ENCODE results near the gene DPCD. TPM values are rescaled to one million over a fixed set of nuclear protein-coding genes. Genes with fewer than 3 reads are reported as not detected.

Gene DPCD
- total RNA-seq, 1 donor from 2014 or later = 7.2 TPM

DNA sequence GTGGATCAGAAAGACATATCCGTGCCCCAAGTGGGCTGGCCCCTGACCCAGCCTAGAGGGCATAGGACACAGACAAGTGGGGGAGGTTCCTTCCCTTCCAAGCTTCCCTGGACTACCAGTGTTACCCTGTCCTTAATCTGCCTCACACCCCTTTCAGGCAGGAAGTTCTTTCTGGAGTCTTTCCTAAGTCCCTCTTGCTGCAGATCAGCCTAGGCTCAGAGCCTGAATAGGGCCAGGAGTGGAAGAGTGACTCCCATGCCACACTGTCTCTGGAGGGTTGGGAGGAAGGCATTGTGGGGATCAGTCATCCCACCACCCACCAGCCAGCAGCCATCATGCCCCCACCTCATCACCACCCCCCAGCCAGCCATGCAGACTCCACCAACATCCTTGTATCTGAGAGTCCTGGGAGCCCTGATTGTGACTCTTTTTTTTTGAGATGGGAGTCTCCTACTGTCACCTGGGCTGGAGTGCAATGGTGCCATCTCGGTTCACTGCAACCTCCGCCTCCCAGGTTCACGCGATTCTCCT is 22.7 kb upstream of the DPCD start:
- Histone ChIP-seq H3K36me3 (no peaks in the 10 kb centered on the region), H3K27me3 (peaks cover 56% of the 10 kb centered on the region), H3K4me3 (no peak overlapping the region), H3K9me3 (no peaks in the 10 kb centered on the region), H3K4me1 (peaks cover 18% of the 10 kb centered on the region), H3K27ac (no peak overlapping the region)
- ATAC-seq (no peak), DNase-seq (no peak)
- intact Hi-C loops (cut with DNase I) = no loop called here
- TF ChIP-seq, protein P1, sequence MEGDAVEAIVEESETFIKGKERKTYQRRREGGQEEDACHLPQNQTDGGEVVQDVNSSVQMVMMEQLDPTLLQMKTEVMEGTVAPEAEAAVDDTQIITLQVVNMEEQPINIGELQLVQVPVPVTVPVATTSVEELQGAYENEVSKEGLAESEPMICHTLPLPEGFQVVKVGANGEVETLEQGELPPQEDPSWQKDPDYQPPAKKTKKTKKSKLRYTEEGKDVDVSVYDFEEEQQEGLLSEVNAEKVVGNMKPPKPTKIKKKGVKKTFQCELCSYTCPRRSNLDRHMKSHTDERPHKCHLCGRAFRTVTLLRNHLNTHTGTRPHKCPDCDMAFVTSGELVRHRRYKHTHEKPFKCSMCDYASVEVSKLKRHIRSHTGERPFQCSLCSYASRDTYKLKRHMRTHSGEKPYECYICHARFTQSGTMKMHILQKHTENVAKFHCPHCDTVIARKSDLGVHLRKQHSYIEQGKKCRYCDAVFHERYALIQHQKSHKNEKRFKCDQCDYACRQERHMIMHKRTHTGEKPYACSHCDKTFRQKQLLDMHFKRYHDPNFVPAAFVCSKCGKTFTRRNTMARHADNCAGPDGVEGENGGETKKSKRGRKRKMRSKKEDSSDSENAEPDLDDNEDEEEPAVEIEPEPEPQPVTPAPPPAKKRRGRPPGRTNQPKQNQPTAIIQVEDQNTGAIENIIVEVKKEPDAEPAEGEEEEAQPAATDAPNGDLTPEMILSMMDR (IDR thresholded peaks at IDR 0.05) = no peak

DNA sequence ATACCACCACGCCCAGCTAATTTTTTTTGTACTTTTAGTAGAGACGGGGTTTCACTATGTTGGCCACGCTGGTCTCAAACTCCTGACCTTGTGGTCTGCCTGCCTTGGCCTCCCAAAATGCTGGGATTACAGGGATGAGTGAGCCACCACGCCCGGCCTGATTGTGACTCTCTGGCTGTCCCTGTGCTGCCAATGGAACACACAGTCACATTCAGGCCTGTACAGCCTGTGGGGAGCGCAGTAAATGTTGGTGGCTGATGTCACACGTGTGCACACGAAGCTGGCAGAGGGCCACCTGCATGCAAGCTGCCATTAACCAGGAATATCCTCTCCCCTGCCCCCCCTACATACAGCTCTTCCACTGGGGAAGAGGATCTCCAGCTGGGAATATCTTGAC is 22.2 kb upstream of the DPCD start:
- Histone ChIP-seq H3K36me3 (no peaks in the 10 kb centered on the region), H3K27me3 (peaks cover 56% of the 10 kb centered on the region), H3K4me1 (peaks cover 22% of the 10 kb centered on the region), H3K4me3 (no peak overlapping the region), H3K9me3 (no peaks in the 10 kb centered on the region), H3K27ac (no peak overlapping the region)
- ATAC-seq (no peak), DNase-seq (peak; percentile 46)
- intact Hi-C loops (cut with DNase I) = no loop called here
- TF ChIP-seq, protein P1 (IDR thresholded peaks at IDR 0.05) = no peak

DNA sequence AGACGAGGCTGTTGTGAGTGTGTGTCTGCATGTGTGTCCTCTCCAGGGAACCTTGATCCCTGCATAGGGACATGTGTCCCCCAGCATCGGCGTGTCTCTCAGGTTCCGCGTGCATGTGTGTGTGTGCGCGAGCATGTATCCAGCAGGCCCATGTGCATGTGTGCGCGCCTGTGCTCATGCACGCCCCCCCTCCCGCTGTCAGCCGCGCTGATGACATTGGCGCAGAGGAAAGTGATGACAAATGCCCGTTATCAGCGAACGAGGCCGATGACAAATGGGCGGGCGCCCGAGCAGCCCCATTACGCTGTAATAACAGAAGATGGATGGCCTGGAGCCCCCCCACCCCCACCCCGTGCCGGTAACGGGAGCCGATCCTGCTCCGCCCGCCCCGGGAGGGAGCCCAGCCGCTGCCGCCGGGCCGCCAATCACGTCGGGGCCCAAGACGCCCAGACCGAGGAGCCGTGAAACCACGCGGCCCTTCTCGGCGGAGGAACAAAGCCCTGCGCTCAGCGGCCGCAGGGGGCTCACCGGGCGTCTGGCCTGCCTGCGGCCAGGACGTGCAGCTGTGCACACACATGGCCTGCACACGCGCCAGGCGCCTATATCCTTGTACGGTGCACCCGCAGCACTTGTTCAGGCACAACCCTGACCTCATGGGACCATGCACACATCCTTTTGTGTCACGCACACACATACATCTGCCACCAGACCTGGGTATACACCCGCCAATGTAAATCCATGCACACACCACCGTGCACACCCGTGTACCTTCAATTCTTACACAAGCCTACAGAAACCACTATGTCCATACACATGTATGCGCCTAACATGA is 21.6 kb upstream of the DPCD start:
- DNase-seq (peak; percentile 59), ATAC-seq (no peak)
- intact Hi-C loops (cut with DNase I) = no loop called here
- H3K4me3 ChIP-seq = no peak overlapping the region
- H3K9me3 ChIP-seq = no peaks in the 10 kb centered on the region
- H3K27me3 ChIP-seq = peaks cover 56% of the 10 kb centered on the region
- H3K4me1 ChIP-seq = peaks cover 22% of the 10 kb centered on the region
- H3K36me3 ChIP-seq = no peaks in the 10 kb centered on the region
- H3K27ac ChIP-seq = no peak overlapping the region
- TF ChIP-seq, protein P1 (IDR thresholded peaks at IDR 0.05) = no peak

- Histone ChIP-seq H3K4me1 (peaks cover 22% of the 10 kb centered on the region), H3K4me3 (no peak overlapping the region), H3K9me3 (no peaks in the 10 kb centered on the region), H3K27me3 (peaks cover 56% of the 10 kb centered on the region), H3K36me3 (no peaks in the 10 kb centered on the region), H3K27ac (no peak overlapping the region)
- intact Hi-C loops (cut with DNase I) = no loop called here
- TF ChIP-seq, protein P1 (IDR thresholded peaks at IDR 0.05) = no peak
- DNase-seq (peak; percentile 55), ATAC-seq (no peak)
These were observed 20.7 kb upstream of the DPCD start for GRCh38 chr10:101567165-101568006.

DNA sequence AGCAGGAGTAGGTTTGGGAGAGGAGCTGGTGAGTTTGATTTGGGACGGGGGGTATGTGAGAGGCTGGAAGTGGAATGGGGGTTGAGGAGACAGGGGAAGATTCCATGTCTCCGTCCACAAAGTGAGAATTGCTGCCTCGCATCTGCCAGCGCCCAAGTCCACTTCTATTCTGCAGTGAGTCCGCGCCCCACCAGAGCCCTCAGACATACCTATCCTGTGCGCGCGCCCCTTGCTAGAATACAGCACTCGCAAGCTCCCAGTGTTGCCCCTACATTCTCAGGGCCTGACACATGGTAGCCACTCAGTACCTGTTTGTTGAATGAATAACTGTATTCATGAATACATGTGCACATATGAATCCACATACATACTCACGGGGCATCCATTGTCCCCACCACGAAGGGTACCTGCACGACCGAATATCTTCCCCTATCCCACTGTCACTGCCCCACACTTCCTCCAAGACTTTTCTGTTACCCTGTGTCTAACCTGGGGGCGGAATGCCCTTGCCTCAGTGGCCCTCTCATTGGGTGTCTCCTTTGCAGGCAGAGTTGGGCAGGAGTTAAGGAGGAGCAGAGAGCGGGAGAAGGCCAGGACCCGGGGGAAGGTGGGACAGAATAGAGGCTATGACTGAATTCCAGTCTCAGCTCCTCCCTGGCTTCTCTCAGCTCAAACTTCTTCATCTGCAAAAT is 19.9 kb upstream of the DPCD start:
- intact Hi-C loops (cut with DNase I) = no loop called here
- H3K4me3 ChIP-seq = no peak overlapping the region
- no peaks in the 10 kb centered on the region for H3K36me3 ChIP-seq
- no peak for ATAC-seq
- H3K27me3 ChIP-seq = peaks cover 56% of the 10 kb centered on the region
- TF ChIP-seq, protein P1 (IDR thresholded peaks at IDR 0.05) = no peak
- no peaks in the 10 kb centered on the region for H3K9me3 ChIP-seq
- DNase-seq = no peak
- H3K4me1 ChIP-seq = peaks cover 22% of the 10 kb centered on the region
- H3K27ac ChIP-seq = no peak overlapping the region
